IPS-NIHi7 (cell line): ENCODE data around the gene ITSN2.
"Not testable (repeated sequence)": the region's sequence is repeated elsewhere in the genome, so short reads cannot be mapped to it uniquely, and the experiment has no call there.

Source experiments
- DNase-seq: peaks from one replicate; pipeline ENCODE4 v3.0.0; 2012; ENCODE audit warnings: mixed read lengths; ENCODE audit errors: extremely low spot score

ITSN2 gene

DNA sequence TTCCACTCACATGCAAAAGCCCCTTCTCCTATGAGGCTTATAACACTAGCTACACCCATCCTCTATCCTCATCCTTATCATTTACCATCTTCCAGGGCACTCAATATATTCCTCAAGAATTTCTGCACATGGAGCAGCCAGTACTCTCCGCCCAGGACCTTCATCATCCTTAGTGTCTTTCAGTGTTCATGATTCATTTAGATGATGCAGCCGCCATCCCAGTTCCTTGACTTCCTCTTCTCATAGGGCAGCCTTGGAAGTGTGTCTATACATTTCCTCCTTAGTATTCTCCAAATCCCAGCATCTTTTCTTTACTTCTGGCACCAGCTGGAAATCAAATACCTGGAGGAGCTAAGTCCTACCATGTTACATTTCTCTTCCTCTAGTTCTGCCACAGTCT is 3.0 kb upstream of the ITSN2 start:
- no peak for DNase-seq

DNA sequence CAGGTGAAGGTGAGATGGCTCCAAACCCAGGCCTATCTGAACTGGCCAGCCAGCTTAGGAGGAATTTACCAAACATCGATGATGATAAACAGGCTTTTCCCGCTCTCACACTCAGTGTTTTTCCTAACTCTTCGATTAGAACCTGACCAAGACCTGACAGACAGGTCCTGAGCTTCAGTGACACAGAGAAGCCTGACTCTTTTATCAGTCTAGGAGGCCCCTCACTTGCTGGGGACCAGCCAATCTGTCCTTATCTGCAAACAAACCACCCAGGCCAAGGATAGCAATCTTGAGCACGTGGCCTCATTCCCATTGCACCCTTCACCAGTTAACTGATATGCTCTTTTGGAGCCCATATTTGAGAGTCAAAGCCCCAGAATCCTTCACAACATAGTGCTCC is 1.9 kb upstream of the ITSN2 start:
- no peak for DNase-seq

DNA sequence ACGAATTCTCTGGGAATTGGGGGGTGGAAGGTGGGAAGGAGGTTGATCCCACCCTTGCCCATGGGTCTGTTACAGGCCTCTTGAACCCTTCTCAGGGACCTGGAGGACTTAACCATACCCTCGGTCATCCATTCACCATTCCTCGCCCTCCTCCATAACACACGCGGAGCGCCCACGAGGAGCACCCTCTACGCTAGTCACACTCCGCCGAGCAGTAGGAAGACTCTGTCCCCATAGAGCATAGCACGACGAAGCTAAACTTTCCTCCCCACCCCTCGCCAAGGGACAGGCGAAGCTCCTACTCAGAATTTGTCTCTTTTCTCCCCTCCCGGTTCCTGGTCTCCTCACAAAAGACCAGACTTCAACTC is 611 bp upstream of the ITSN2 start:
- no peak for DNase-seq

DNA sequence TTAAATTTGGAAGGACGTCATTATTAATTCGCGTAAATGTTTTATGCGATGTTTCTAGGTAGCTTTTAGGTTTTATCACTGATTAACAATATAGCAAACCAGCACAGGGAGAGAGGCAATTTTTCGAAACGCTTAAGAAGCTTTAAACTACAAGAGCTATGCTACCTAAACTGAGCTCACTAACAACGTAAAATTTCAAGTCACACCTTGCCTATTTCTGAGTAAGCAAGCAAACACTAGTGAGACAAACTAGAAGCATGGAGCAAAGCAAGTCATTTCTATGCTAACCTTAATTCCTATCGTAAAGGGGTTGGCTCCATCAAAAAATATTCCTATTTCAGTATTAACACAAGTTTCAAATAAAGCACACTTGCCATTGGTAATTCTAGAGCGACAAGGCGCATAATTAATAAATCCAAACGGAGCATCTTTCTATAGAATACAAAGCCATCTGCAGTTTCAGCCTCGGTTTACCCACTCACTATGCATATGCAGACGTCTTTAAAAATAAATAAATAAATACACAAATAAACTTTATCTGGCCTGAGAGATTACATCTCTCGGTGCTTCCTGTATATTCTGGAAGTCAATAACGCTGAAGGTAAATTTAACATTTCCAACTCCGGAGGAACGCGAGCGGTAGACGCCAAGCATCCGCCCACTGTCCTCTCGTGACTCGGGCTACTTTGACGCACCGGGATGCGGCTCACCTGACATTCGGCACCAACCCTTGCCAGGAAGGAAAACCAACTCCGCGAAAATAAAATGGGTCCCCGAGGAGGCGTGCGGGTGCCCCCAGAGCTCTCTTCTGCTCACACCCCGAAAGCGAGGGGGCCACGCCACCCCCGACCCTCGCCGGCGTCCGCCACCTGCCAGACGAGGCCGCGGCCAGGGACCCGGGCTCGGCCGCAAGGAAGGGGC is 947 bp downstream of the ITSN2 start:
- peak; percentile 35 for DNase-seq

DNA sequence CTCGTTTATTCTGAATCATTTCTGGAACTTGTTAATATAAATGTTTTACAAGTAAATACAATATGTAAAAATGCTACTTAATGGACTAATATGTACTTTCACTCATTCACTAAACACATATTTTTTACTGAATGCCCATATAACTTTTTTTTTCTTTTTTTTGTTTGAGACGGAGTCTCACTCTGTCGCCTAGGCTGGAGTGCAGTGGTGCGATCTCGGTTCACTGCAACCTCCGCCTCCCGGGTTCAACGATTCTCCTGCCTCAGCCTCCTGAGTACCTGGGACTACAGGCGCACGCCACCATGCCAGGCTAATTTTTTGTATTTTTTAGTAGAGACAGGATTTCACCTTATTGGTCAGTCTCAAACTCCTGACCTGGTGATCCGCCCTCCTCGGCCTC is 2.6 kb downstream of the ITSN2 start:
- not testable (repeated sequence) for DNase-seq

DNA sequence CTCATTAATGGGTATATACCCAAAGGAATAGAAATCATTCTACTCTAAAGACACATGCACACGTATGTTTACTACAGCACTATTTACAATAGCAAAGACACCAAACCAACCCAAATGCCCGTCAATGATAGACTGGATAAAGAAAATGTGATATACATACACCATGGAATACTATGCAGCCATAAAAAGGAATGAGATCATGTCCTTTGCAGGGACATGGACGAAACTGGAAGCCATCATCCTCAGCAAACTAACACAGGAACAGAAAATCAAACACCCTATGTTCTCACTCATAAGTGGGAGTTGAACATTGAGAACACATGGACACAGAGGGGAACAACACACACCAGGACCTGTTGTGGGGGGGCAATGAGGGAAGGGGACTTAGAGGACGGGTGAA is 3.2 kb downstream of the ITSN2 start:
- not testable (repeated sequence) for DNase-seq

DNA sequence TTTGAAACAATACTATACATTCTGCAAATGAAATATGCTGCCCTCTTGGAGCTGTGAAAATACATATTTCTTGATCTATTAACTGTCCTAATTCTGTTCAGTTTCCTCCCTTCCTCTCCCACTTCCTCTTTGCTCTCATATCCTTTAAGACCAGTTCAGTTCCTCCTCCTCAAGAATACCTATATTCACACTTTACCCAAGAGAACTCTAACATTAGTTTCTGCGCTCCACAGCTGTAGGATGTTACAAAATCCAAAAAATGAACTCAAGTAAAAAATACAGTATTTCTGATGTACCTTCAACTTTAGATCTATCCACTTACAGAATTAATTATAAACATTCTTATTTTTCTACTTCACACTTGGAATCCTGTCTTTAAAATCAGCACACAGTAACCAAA is 5.4 kb downstream of the ITSN2 start:
- no peak for DNase-seq

DNA sequence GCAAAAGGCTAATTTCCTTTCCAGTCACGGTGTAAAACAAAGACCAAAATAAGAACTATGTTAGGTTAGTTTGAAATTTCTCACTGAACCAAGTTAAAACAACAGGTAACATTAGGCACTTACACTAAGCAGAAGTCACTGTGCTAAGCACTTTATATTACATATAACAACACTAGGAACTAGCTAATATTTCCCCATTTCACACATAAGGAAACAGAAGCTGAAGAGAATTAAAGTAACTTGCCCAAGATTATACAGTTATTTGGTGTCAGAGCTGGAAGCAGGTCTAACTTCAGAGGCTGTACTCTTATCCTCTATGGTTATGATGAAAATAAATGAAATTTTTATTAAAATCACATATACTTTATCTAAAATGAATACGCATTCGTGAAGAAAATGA is 5.9 kb downstream of the ITSN2 start:
- no peak for DNase-seq

DNA sequence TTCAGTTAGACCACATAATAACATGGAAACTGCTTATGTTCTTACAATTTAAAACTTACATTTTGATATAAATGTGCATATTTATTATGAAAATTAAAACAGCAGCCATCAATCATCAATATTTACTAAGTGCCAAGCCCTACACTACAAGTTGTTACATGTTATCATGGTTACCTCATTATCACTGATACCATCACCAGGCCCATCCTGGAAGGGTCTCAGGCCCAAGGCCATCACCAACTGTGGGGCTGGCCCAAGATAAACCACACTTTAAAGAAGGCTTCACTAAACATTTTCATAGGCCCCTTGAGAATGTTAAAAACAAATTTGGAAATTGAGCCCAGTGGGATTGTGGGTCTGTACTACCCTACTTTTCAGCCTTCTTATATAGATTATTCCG is 6.4 kb downstream of the ITSN2 start:
- DNase-seq, result no peak

DNA sequence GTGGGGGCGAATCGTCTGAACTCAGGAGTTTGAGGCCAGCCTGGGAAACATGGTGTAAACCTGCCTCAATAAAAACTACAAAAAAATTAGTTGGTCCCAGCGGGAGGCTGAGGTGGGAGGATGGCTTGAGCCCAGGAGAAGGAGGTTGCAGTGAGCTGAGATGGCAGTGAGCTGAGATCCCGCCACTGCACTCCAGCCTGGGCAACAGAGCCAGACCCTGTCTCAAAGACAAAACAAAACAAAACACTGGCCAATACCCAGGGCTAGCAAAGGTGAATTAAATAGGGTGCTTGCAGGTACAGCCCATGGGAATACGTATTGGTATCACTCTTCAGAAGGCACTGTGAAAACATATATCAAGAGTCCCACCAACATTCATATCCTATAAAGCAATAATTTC is 7.0 kb downstream of the ITSN2 start:
- DNase-seq, result no peak

DNA sequence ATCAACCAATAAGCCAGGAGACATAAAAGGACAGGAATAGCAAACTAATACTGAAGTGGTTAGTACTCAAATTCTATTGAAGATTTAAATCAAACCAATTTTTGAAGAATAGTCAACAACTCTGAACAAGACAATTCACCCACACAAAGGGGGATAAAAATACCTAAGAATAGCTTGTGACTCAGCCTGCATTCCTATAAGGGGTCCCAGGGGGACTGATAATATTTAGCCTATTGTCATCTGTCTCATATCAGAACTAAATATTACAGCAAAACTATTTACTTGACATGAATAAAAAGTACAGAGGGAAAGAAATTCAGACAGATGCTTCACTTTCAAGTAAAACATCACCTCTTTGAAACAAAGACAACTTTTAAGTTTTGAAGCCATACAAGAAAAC is 7.7 kb downstream of the ITSN2 start:
- DNase-seq, result no peak

DNA sequence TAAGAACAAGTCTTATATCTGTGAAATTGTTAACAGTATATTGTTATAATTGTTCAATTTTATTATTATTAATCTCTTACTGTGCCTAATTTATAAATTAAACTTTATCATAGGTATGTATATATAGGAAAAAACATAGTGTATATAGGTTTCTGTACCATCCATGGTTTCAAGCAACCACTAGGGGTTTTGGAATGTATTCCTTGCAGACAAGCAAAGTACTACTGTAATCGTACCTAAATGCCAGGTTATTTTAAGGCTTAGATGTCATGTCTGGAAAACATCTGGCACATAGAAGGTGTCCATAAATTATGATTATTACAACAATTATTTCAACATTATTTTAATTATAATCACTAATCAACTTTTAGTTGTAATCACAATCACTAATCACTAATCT is 8.4 kb downstream of the ITSN2 start:
- DNase-seq, result no peak

DNA sequence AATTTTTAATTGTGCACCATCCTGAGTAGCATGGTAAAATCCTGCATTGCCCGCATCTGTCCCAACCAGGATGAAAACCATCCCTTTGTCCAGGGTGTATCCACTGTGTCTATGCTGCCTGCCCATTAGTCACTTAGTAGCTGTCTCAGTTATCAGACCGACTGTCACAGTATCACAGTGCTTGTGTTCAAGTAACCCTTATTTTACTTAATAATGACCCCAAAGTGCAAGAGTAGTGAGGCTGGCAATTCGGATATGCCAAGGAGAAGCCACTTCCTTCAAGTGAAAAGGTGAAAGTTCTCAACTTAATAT is 8.8 kb downstream of the ITSN2 start:
- DNase-seq, result no peak

DNA sequence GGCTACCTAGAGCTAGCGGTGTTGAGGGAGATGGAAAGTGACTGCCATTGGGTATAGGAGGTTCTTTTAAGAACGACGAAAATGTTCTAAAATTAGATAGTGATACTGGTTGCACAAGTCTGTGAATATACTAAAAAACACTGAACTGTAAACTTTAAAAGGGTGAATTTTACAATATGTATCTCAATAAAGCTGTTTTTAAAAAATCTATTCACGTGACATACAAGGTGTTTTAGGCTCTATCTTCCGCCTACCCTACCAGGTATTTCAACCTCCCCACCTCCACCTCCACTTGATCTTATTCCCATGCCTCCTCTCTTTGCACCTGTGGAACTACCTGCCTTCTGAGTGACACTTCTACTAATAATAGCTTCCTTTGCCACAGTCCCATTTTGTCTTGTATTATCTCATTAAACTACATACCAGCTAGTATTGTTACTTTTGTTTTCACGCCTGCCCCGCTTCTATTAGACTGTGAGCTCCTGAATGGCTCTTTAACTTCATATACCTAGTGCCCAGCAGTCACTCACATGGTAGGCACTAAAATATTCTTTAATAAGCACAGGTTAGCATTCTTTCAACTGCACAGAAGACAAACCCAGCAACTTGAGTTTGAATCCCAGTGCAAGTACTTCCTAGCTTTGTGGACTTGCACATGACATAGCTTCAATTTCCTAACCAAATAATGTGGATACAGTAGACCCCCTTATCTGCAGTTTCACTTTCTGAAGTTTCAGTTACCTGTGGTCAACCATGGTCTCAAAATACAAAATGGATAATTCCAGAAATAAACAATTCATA is 9.3 kb downstream of the ITSN2 start:
- DNase-seq, result no peak

DNA sequence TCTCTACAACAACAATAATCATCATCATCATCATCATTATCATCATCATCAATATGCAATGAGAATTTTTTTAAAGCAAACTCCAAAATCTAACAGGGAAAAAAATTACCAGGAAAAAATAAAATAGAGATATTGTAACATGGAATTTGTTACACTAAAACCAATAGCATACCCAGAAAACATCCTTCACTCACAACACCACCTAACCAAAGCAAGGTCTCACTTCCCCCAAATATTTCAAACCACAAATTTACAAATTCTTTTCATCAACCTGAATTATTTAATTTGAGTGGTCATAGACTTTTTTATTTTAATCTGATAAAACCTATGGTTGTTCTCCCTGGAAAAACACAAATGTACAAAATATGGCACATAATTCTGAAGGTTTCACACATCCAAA is 11.2 kb downstream of the ITSN2 start:
- DNase-seq, result no peak

DNA sequence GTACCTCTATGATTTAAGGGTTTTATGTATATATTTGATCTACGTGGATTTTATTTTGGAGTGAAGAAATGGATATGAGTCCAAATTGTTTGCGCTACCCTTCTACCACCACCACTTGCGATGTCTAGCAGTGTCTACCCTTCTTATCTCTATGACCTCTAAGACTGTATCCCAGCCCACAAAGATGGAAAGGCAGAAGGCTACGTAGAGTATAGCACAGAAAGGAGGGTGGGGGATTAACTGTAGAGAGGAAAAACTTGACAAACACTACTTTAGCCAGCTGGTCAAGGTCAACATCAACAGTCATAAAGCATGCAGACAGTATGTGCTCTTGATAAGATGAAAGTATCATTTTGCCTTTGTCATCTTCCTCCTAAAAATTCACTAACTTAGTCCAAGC is 14.4 kb downstream of the ITSN2 start:
- DNase-seq, result no peak

DNA sequence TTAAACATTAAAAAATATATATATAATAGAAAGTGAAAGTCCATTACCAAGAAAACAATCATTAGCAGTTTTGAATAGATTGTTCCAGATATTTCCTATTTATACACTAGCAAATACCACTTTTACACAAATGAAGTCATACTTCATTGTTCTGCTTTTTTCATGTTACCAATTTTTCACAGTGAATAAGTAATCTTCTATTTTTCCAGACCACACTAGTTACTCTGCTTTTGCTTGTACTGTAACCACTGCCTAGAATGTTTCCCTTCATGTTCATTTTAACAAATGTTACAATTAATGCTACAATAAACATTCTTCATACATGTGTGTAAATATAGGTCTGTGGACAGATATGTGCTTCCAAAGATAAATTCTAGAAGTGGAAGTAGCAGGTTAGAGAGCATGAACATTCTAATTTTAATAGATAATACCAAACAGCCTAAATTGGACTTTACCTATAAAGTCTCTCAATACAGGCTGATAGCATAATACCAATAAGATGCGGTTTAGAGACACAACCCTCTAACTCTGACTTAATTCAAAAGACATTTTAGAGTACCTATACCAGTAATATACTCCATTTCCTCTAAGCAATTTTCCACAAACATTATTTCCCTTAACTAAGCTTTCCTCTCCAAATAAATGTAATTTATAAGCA is 17.0 kb downstream of the ITSN2 start:
- DNase-seq, result no peak

DNA sequence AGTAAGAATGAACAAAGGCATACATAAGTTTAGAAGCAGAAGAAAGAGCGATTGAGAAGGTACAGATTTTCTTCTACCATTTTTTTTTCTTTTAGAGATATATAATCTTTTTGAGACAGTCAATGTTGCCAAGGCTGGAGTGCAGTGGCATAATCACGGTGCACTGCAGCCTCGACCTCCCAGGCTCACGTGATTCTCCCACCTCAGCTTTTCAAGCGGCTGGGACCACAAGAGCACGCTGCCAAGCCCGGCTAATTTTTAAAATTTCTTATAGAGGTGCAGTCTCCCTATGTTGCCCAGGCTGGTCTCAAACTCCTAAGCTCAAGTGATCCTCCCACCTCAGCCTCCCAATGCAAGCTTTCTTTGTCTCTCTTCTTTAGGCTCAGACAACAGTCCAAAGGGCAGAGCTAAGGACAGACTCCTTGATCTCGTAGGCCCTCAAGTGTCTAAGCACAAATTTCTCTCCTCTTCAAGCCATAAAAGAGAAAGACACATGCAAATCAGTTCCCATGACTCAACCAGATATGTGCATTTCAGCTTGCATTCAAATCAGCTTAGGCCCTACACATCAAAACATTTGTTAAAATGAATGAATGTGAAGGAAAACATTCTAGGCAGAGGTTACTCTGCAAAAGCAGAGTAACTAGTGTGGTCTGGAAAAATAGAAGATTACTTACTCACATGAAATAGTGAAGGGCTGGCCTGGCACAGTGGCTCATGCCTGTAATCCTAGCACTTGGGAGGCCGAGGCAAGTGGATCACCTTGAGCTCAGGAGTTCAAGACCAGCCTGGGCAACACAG is 18.0 kb downstream of the ITSN2 start:
- DNase-seq, result no peak

DNA sequence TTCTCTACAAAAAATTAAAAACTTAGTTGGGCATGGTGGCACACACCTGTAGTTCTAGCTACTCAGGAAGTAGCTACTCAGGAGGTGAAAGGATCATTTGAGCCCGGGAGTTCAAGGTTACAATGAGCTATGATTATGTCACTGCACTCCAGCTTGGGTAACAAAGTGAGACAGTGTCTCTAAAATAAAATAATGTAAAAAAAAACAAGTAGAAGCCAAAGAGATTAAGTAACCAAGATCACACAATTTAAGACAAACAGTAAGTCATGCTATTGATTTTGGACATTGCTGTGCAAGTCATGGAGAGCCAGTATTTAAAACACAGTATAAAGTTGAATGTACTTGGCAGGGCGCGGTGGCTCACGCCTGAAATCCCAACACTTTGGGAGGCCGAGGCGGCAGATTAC is 20.5 kb downstream of the ITSN2 start:
- DNase-seq, result no peak

DNA sequence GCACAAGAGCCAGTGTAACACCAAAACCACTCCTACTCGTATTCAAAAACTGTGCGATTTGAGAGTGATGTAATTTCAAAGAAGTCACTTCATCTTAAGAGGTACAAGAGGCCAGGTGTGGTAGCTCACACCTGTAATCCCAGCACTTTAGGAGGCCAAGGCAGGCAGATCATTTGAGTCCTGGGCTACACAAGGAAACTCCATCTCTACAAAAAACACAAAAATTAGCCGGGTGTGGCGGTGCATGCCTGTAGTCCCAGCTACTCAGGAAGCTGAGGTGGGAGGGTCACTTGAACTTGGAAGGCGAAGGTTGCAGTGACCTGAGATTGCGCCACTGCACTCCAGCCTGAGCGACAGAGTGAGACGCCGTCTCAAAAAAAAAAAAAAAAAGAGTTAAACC is 21.2 kb downstream of the ITSN2 start:
- DNase-seq, result not testable (repeated sequence)

DNA sequence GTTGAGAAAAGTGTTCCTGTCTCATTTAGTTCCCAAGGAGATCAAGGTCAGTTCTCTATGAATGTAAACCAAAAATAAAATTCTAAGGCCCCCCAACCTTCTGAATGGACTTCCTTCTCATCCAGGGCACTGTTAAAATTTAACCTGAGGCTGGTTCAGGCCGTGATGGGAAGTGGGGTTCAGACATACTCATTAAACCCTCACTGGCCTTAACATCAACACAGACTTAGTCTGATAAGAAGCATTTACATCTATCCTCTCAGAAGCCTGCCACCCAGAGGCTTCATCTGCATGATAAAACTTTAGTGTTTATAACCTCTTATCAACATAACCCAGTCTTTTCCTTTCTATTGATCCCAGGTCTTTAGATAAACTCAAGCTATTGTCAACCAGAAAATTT is 22.4 kb downstream of the ITSN2 start:
- no peak for DNase-seq

DNA sequence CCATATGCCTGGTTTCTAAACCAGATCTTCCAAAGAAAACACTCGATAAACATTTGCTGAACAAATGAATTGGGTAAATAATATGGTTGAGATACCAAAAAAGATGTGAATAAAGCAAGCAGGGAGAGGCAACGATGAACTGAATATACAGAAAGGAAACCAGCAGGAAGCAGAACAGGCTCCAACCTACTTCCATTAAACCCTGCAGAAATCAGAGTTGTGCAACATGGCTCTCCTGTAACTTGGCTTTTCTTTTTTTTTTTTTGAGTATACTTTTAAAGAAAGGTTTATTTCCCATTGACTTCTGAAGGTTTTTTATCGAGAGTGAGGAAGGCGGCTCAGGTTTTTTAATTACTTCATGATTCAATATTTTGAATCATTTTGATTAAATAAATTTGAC is 23.5 kb downstream of the ITSN2 start:
- DNase-seq, result no peak
